HL-60/S4 treated with phorbol 12-myristate 13-acetate at 8.2 ng/mL for 4 days and 3 days (cell line): ENCODE measurements around the gene RAB31.
"Not testable (repeated sequence)": the region's sequence is repeated elsewhere in the genome, so short reads cannot be mapped to it uniquely, and the experiment has no call there.

Source experiments
- in situ Hi-C: fragments of 300-500 bp; cut with MboI; formaldehyde crosslinking; loops from 2 replicates; pipeline ENCODE4 v1.15.0; 2022; ENCODE audit warnings: low sequenced_read_pairs

Gene RAB31

GRCh38 chr18:9756271-9756932 lies 48.3 kb downstream of the RAB31 start:
- in situ Hi-C loops = no loop called here

GRCh38 chr18:9756933-9757470 lies 48.9 kb downstream of the RAB31 start:
- in situ Hi-C loops = no loop called here

- in situ Hi-C loops = no loop called here
Measured at GRCh38 chr18:9757827-9758621, 49.9 kb downstream of the RAB31 start.

GRCh38 chr18:9758624-9759075 lies 50.5 kb downstream of the RAB31 start:
- in situ Hi-C loops = no loop called here

GRCh38 chr18:9760641-9761040 lies 52.5 kb downstream of the RAB31 start:
- in situ Hi-C loops = no loop called here

GRCh38 chr18:9762526-9762925 lies 54.4 kb downstream of the RAB31 start:
- in situ Hi-C loops = no loop called here

GRCh38 chr18:9763157-9763556 lies 55.1 kb downstream of the RAB31 start:
- in situ Hi-C loops = no loop called here

- in situ Hi-C loops = no loop called here
Measured at GRCh38 chr18:9764011-9764481, 55.9 kb downstream of the RAB31 start.

- in situ Hi-C loops = no loop called here
Measured at GRCh38 chr18:9765501-9765900, 57.4 kb downstream of the RAB31 start.

- in situ Hi-C loops = no loop called here
Measured at GRCh38 chr18:9766076-9766481, 58.0 kb downstream of the RAB31 start.

GRCh38 chr18:9766740-9767139 lies 58.6 kb downstream of the RAB31 start:
- in situ Hi-C loops = no loop called here

- in situ Hi-C loops = not testable (repeated sequence)
Measured at GRCh38 chr18:9768071-9768691, 60.1 kb downstream of the RAB31 start.

GRCh38 chr18:9770111-9770510 lies 62.0 kb downstream of the RAB31 start:
- in situ Hi-C loops = not testable (repeated sequence)

GRCh38 chr18:9771261-9771976 lies 63.3 kb downstream of the RAB31 start:
- in situ Hi-C loops = no loop called here

GRCh38 chr18:9771977-9772660 lies 64.0 kb downstream of the RAB31 start:
- in situ Hi-C loops = no loop called here

GRCh38 chr18:9772847-9773677 lies 65.0 kb downstream of the RAB31 start:
- in situ Hi-C loops = no loop called here

GRCh38 chr18:9774150-9774549 lies 66.0 kb downstream of the RAB31 start:
- in situ Hi-C loops = no loop called here

- in situ Hi-C loops = no loop called here
Measured at GRCh38 chr18:9775178-9775577, 67.1 kb downstream of the RAB31 start.

- in situ Hi-C loops = no loop called here
Measured at GRCh38 chr18:9779630-9780029, 71.5 kb downstream of the RAB31 start.
